AG09319 (cell line): Measurements from ENCODE around the gene ZNF25.

Source experiments
- DNase-seq: peaks from one replicate; pipeline ENCODE4 v3.0.0-alpha.2; 2010; ENCODE audit warnings: low read depth; ENCODE audit errors: extremely low read depth
- CTCF ChIP-seq: IDR thresholded peaks from 2 replicates; pipeline ENCODE4 v1.5.1; 2011; ENCODE audit warnings: low read depth, mild to moderate bottlenecking, inconsistent platforms, low read length, moderate library complexity

The ZNF25 gene

DNA sequence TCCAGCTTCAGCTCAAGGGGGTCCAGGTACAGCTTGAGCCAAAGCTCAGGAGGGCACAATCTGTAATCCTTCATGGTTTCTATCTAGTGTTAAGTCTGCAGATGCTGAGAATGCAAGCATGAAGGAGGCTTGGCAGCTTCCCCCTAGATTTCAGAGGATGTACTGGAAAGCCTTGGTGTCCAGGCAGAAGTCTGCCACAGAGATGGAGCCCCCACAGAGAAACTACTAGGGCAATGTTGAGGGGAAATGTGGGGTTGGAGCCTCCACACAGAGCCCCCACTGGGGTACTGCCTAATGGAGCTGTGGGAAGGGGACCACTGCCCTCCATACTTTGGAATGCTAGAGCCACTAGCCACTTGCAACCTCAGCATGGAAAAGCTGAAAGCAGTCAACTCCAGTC is 11.4 kb downstream of the ZNF25 start:
- no peak for TF ChIP-seq CTCF
- no peak for DNase-seq

- TF ChIP-seq CTCF = no peak
- DNase-seq = no peak
Measured at GRCh38 chr10:37960591-37961137, 15.8 kb downstream of the ZNF25 start.

DNA sequence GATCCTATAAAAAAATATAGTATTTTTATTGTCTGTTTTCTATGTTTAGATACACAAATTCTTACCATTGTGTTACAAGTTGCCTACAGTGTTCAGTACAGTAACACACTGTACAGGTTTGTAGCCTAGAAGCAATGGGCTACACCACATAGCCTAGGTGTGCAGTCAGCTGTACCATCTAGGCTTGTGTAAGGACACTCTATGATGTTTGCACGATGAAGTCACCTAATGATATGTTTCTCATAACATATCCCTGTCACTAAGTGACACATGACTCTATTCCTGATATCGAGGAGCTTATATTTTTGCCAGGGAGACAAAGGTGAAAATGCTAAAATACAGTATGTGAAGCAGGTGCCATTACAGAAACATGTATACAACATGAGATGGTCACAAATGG is 18.6 kb downstream of the ZNF25 start:
- TF ChIP-seq CTCF = no peak
- no peak for DNase-seq

GRCh38 chr10:37952926-37953325 is 23.5 kb downstream of the ZNF25 start:
- TF ChIP-seq CTCF = no peak
- DNase-seq = no peak

- no peak for DNase-seq
- TF ChIP-seq CTCF = no peak
Measured at GRCh38 chr10:37952043-37952755, 24.2 kb downstream of the ZNF25 start.

GRCh38 chr10:37948210-37948609 is 28.2 kb downstream of the ZNF25 start:
- no peak for TF ChIP-seq CTCF
- no peak for DNase-seq

DNA sequence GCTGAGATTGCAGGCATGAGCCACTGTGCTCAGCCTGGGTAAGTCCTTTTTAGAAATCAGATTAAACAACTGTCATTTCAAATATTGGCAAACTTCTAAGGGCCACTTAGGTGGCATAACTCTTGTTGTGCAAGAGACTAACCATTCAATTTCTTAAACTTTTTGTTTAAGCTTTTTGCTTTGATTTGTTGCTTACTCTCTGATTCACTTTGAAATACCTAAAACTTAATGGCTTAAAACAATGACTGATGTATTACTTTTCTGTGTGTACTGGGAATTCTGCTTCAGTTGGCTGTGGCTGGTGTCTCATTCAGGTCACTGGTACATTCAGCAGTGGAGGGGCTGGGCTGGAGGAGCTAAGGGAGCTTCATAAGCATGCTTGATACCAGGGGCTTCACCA is 28.9 kb downstream of the ZNF25 start:
- no peak for DNase-seq
- TF ChIP-seq CTCF = no peak
